ENCODE results near the gene STX5. TPM values are rescaled to one million over a fixed set of nuclear protein-coding genes. Genes with fewer than 3 reads are reported as not detected.

STX5 gene
- total and polyA plus RNA-seq, 8 donors: 18.6 to 31.2 (median 26.9) TPM

DNA sequence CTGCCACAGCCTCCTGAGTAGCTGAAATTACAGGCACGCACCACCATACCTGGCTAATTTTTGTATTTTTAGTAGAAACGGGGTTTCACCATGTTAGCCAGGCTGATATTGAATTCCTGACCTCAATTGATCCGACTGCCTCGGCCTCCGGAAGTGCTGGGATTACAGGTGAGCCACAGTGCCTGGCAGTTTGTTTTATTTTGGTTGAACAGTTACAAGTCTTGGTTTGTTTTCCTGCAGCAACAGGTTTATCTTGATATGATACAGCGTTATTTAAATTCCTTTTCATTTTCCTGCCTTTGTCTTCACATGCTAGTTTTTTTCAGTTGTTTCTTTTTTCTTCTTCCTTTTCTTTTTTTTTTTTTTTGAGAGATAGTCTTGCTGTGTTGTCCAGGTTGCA, 44.9 kb upstream of the STX5 start:
- Histone ChIP-seq H3K4me1 (peaks cover 16 to 40% (median 36%) of the 10 kb centered on the region in 3 donors), H3K27ac (peak overlapping the region in 2 of 4 donors; percentile 62 to 64)
- TF ChIP-seq, protein P1, sequence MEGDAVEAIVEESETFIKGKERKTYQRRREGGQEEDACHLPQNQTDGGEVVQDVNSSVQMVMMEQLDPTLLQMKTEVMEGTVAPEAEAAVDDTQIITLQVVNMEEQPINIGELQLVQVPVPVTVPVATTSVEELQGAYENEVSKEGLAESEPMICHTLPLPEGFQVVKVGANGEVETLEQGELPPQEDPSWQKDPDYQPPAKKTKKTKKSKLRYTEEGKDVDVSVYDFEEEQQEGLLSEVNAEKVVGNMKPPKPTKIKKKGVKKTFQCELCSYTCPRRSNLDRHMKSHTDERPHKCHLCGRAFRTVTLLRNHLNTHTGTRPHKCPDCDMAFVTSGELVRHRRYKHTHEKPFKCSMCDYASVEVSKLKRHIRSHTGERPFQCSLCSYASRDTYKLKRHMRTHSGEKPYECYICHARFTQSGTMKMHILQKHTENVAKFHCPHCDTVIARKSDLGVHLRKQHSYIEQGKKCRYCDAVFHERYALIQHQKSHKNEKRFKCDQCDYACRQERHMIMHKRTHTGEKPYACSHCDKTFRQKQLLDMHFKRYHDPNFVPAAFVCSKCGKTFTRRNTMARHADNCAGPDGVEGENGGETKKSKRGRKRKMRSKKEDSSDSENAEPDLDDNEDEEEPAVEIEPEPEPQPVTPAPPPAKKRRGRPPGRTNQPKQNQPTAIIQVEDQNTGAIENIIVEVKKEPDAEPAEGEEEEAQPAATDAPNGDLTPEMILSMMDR (IDR thresholded peaks at IDR 0.05): no peak

DNA sequence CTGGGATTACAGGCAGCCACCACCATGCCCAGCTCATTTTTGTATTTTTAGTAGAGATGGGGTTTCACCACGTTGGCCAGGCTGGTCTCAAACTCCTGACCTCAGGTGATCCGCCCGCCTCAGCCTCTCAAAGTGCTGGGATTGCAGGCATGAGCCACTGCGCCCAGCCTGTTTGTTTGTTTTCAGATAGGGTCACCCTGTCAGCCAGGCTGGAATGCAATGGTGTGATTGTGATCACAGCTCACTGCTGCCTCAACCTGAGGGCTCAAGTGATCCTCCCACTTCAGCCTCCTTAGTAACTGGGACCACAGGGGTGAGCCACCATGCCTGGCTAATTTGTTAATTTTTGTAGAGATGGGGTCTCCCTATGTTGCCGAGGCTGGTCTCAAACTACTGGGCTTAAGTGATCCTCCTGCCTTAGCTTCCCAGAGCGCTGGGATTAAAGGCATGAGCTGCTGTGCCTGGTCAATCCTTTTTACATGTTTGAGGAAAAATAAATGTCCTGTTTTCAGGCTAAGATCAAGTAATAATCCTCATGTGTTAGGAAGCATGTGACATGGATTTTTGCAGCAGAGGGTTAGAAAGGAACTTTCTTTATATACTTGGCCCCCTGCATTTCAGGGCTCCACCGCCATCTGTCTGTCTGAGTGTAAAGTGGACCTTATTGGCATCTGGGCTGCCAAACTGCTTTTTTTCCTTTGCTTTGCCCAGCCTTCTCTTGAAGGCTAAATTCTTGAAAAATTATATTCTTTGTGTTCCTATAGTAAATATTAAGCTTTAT, 44.0 kb upstream of the STX5 start:
- ATAC-seq (no peak), DNase-seq (no peak), FAIRE-seq (no peak)
- no peak overlapping the region for H3K4me3 ChIP-seq
- peaks cover 16 to 40% (median 36%) of the 10 kb centered on the region in 3 donors for H3K4me1 ChIP-seq
- H3K27ac ChIP-seq: peak overlapping the region in 2 of 4 donors; percentile 62 to 64
- no peaks in the 10 kb centered on the region for H3K36me3 ChIP-seq
- no peaks in the 10 kb centered on the region for H3K27me3 ChIP-seq
- TF ChIP-seq, protein P1 (IDR thresholded peaks at IDR 0.05): no peak
- no peaks in the 10 kb centered on the region for H3K9me3 ChIP-seq
- 52 to 54% methylated on average over 7 of the region's 7 CpGs for WGBS, 2 donors
- intact Hi-C loops (cut with DNase I): no loop called here

More for the DNA sequence above, 44.9 kb upstream of the STX5 start:
- no peak overlapping the region for H3K4me3 ChIP-seq
- no peak for ATAC-seq
- no peaks in the 10 kb centered on the region for H3K27me3 ChIP-seq
- WGBS, 2 donors: 12 to 18% methylated on average over 6 of the region's 6 CpGs
- H3K36me3 ChIP-seq: no peaks in the 10 kb centered on the region
- no peak for DNase-seq
- FAIRE-seq: no peak
- intact Hi-C loops (cut with DNase I): no loop called here
- no peaks in the 10 kb centered on the region for H3K9me3 ChIP-seq

DNA sequence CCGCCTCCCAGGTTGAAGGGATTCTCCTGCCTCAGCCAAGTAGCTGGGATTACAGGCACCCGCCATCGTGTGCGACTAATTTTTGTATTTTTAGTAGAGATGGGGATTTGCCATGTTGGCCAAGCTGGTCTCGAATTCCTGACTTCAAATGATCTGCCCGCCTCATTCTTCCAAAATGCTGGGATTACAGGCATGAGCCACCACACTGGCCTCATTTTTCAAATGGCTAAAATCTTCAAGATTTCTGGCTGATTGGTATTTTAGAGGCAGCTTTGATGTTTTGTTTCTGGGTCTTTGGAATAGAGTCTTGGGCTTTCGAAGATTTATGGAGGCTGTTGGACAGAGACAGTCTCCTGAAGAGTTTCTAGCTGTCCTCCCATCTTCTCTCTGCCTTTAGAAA, 43.0 kb upstream of the STX5 start:
- no peaks in the 10 kb centered on the region for H3K36me3 ChIP-seq
- no peak for ATAC-seq
- TF ChIP-seq, protein P1 (IDR thresholded peaks at IDR 0.05): no peak
- DNase-seq: no peak
- no peak overlapping the region for H3K4me3 ChIP-seq
- H3K27me3 ChIP-seq: no peaks in the 10 kb centered on the region
- no peak for FAIRE-seq
- 96 to 100% methylated on average over 7 of the region's 7 CpGs for WGBS, 2 donors
- intact Hi-C loops (cut with DNase I): no loop called here
- H3K4me1 ChIP-seq: peaks cover 14 to 34% (median 30%) of the 10 kb centered on the region in 3 donors
- H3K27ac ChIP-seq: no peak overlapping the region
- no peaks in the 10 kb centered on the region for H3K9me3 ChIP-seq

DNA sequence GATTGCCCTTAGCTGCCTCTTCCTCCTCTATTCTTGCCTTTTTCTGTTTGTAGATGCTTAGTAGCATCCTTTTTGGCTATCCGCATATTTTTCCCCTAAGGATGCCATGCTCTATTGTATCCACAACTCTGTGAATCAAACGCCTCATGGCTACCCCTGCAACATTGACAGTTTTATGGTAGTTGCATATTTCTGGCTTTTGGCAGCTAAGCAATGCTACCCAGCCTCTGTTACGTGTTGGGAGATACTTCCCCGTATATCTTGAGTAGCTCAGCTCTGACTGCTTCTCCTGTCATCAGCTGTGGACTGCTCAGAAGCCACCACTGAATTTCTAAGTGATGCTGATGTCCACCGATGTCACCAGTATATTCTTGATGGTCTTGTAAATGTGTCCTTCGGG, 33.8 kb upstream of the STX5 start:
- no peak overlapping the region for H3K4me3 ChIP-seq
- TF ChIP-seq, protein P1 (IDR thresholded peaks at IDR 0.05): no peak
- no peaks in the 10 kb centered on the region for H3K9me3 ChIP-seq
- no peaks in the 10 kb centered on the region for H3K27me3 ChIP-seq
- H3K27ac ChIP-seq: no peak overlapping the region
- FAIRE-seq: no peak
- H3K4me1 ChIP-seq: no peaks in the 10 kb centered on the region
- ATAC-seq: no peak
- no peak for DNase-seq
- H3K36me3 ChIP-seq: no peaks in the 10 kb centered on the region
- 69 to 71% methylated on average over 6 of the region's 6 CpGs for WGBS, 2 donors
- intact Hi-C loops (cut with DNase I): loop anchor here in 1 of 3 donors (10.0 kb wide), 1 partner anchor 81 kb away; the partner anchor contains the start of gene TMEM179B

Measured in pancreas (tissue), 10 donors.